Measurements from ENCODE around the gene CCSER1. TPM values are rescaled to one million over a fixed set of nuclear protein-coding genes. Genes with fewer than 3 reads are reported as not detected.

The CCSER1 gene
- total RNA-seq, 2 donors from 2014 or later, result 11.8 to 12.5 TPM

DNA sequence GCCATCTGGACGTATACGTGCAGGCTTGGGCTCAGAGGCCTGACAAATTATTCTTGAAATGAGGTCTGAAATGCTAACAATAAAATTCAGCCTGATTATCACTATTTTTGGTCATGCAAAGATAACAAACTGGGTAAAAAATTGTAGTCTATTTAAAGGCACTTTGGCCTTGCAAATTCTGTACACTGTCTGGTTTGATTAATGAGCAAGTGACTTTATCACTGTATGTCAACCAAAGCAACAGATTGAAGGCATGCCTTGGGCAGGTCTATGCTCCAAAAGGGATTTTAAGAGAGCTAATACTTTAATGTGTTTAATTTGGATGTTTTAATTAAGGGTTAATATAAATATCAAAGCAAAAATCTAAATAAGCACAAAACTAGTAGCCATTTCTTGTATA, 1141.7 kb downstream of the CCSER1 start:
- peaks cover 0 to 4% of the 10 kb centered on the region in 2 donors for H3K9me3 ChIP-seq
- H3K4me3 ChIP-seq, result no peak overlapping the region
- H3K27ac ChIP-seq, result no peak overlapping the region
- no peaks in the 10 kb centered on the region for H3K27me3 ChIP-seq
- no peaks in the 10 kb centered on the region for H3K36me3 ChIP-seq
- DNase-seq (ENCODE audit: low spot score), result no peak
- no peaks in the 10 kb centered on the region for H3K4me1 ChIP-seq
- TF ChIP-seq, protein P1, sequence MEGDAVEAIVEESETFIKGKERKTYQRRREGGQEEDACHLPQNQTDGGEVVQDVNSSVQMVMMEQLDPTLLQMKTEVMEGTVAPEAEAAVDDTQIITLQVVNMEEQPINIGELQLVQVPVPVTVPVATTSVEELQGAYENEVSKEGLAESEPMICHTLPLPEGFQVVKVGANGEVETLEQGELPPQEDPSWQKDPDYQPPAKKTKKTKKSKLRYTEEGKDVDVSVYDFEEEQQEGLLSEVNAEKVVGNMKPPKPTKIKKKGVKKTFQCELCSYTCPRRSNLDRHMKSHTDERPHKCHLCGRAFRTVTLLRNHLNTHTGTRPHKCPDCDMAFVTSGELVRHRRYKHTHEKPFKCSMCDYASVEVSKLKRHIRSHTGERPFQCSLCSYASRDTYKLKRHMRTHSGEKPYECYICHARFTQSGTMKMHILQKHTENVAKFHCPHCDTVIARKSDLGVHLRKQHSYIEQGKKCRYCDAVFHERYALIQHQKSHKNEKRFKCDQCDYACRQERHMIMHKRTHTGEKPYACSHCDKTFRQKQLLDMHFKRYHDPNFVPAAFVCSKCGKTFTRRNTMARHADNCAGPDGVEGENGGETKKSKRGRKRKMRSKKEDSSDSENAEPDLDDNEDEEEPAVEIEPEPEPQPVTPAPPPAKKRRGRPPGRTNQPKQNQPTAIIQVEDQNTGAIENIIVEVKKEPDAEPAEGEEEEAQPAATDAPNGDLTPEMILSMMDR (IDR thresholded peaks at IDR 0.05), result no peak

- DNase-seq (ENCODE audit: low spot score), result no peak
- H3K27me3 ChIP-seq, result no peaks in the 10 kb centered on the region
- no peaks in the 10 kb centered on the region for H3K36me3 ChIP-seq
- H3K4me3 ChIP-seq, result no peak overlapping the region
- no peaks in the 10 kb centered on the region for H3K9me3 ChIP-seq
- no peak overlapping the region for H3K27ac ChIP-seq
- no peaks in the 10 kb centered on the region for H3K4me1 ChIP-seq
- TF ChIP-seq, protein P1 (IDR thresholded peaks at IDR 0.05), result no peak
Observed at GRCh38 chr4:91279899-91280298, 1152.7 kb downstream of the CCSER1 start.

DNA sequence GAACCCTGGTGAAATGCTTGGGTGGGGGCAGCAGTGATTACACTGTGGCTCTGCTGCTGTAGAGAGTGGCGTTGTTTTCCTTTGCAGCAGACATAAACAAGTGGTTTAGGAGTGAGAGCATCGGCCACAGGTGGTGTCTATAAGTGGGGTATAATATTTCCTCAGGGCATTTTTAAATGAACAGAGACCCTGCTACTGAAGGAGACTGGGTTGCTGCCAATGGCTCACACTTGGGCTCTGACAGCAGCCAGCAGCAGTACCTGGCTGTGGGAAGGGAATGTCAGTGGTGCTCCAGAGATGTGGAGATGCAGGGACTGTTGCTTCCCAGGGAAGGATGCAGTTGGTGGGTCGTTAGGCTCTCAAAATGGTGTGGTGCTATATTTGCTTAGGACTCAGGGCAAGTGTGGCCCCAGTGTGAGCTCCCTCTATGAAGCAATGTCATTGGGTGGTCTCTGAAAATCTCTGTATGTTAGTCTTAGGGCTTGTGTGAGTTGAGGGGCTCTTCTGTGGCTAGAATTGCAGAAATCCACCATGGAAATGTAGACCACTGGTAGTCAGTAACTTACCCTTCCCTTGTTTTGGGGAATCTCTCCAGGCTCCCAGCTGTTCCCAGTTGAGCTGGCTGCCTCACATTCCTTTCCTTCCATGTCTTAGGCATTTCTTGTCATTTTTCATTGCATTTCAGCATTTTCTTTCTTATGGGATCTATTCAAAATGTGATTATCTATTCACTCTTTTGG, 1153.5 kb downstream of the CCSER1 start:
- H3K36me3 ChIP-seq, result no peaks in the 10 kb centered on the region
- no peak for DNase-seq (ENCODE audit: low spot score)
- no peak overlapping the region for H3K27ac ChIP-seq
- H3K4me1 ChIP-seq, result no peaks in the 10 kb centered on the region
- H3K27me3 ChIP-seq, result no peaks in the 10 kb centered on the region
- no peaks in the 10 kb centered on the region for H3K9me3 ChIP-seq
- TF ChIP-seq, protein P1 (IDR thresholded peaks at IDR 0.05), result no peak
- H3K4me3 ChIP-seq, result no peak overlapping the region

GRCh38 chr4:91282217-91282616, 1155.0 kb downstream of the CCSER1 start:
- Histone ChIP-seq H3K4me3 (no peak overlapping the region), H3K36me3 (no peaks in the 10 kb centered on the region), H3K9me3 (no peaks in the 10 kb centered on the region), H3K27ac (no peak overlapping the region), H3K4me1 (no peaks in the 10 kb centered on the region), H3K27me3 (no peaks in the 10 kb centered on the region)
- TF ChIP-seq, protein P1 (IDR thresholded peaks at IDR 0.05), result no peak
- DNase-seq (ENCODE audit: low spot score), result no peak

DNA sequence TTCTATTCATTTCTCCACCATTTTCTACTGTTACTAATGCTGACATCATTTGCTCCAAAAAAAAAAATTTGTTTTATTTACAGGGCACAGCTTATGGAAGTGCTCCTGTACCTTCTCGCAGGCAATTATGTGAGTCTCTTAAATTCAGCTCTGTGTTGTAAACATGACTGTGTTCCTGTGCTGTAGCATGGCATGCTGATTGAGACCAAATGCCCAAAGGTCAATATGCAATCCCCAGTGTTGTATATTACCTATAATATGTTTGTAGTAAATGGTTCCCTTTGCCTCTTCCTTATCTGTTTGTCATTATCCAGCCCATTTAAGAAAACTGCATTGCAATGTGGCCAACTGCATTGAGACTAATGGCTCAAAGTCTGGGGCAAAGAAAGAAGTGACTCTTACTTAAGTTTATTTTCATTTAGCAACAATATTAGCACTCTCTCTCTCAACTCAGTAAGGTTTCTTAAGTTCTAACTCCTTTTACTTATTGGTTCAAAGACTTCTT, 1156.6 kb downstream of the CCSER1 start:
- Histone ChIP-seq H3K27ac (no peak overlapping the region), H3K36me3 (no peaks in the 10 kb centered on the region), H3K9me3 (no peaks in the 10 kb centered on the region), H3K4me3 (no peak overlapping the region), H3K27me3 (no peaks in the 10 kb centered on the region), H3K4me1 (no peaks in the 10 kb centered on the region)
- TF ChIP-seq, protein P1 (IDR thresholded peaks at IDR 0.05), result no peak
- DNase-seq (ENCODE audit: low spot score), result no peak

- DNase-seq (ENCODE audit: low spot score), result no peak
- H3K4me1 ChIP-seq, result no peaks in the 10 kb centered on the region
- no peaks in the 10 kb centered on the region for H3K36me3 ChIP-seq
- no peaks in the 10 kb centered on the region for H3K27me3 ChIP-seq
- H3K4me3 ChIP-seq, result no peak overlapping the region
- H3K27ac ChIP-seq, result no peak overlapping the region
- no peaks in the 10 kb centered on the region for H3K9me3 ChIP-seq
- TF ChIP-seq, protein P1 (IDR thresholded peaks at IDR 0.05), result no peak
Observed at GRCh38 chr4:91284480-91284879, 1157.3 kb downstream of the CCSER1 start.
